ENCODE data around the gene TRAPPC2L.

TRAPPC2L gene

GRCh38 chr16:88857728-88858339, 907 bp downstream of the TRAPPC2L start:
- in situ Hi-C loops (cut with MboI; ENCODE audit: low sequenced_read_pairs), result no loop called here

GRCh38 chr16:88859381-88860091, 2.6 kb downstream of the TRAPPC2L start:
- in situ Hi-C loops (cut with MboI; ENCODE audit: low sequenced_read_pairs), result no loop called here

- in situ Hi-C loops (cut with MboI; ENCODE audit: low sequenced_read_pairs), result no loop called here
Observed at GRCh38 chr16:88861359-88861758, 4.4 kb downstream of the TRAPPC2L start.

- in situ Hi-C loops (cut with MboI; ENCODE audit: low sequenced_read_pairs), result no loop called here
Observed at GRCh38 chr16:88862968-88863367, 6.0 kb downstream of the TRAPPC2L start.

- in situ Hi-C loops (cut with MboI; ENCODE audit: low sequenced_read_pairs), result no loop called here
Observed at GRCh38 chr16:88863426-88863825, 6.5 kb downstream of the TRAPPC2L start.

GRCh38 chr16:88864099-88864498, 7.2 kb downstream of the TRAPPC2L start:
- in situ Hi-C loops (cut with MboI; ENCODE audit: low sequenced_read_pairs), result no loop called here

GRCh38 chr16:88864521-88864920, 7.6 kb downstream of the TRAPPC2L start:
- in situ Hi-C loops (cut with MboI; ENCODE audit: low sequenced_read_pairs), result no loop called here

GRCh38 chr16:88865310-88865709, 8.4 kb downstream of the TRAPPC2L start:
- in situ Hi-C loops (cut with MboI; ENCODE audit: low sequenced_read_pairs), result no loop called here

GRCh38 chr16:88865742-88866141, 8.8 kb downstream of the TRAPPC2L start:
- in situ Hi-C loops (cut with MboI; ENCODE audit: low sequenced_read_pairs), result no loop called here

- in situ Hi-C loops (cut with MboI; ENCODE audit: low sequenced_read_pairs), result no loop called here
Observed at GRCh38 chr16:88866151-88866920, 9.4 kb downstream of the TRAPPC2L start, which contains the start of gene PABPN1L. PABPN1L (minus strand) TSS chr16:88866660; CDS start chr16:88866606, 54 bp downstream.

- in situ Hi-C loops (cut with MboI; ENCODE audit: low sequenced_read_pairs), result no loop called here
Observed at GRCh38 chr16:88867581-88868246, 10.8 kb downstream of the TRAPPC2L start.

GRCh38 chr16:88868974-88869672, 12.2 kb downstream of the TRAPPC2L start:
- in situ Hi-C loops (cut with MboI; ENCODE audit: low sequenced_read_pairs), result no loop called here

- in situ Hi-C loops (cut with MboI; ENCODE audit: low sequenced_read_pairs), result no loop called here
Observed at GRCh38 chr16:88869673-88869980, 12.7 kb downstream of the TRAPPC2L start.

- in situ Hi-C loops (cut with MboI; ENCODE audit: low sequenced_read_pairs), result no loop called here
Observed at GRCh38 chr16:88870608-88871348, 13.9 kb downstream of the TRAPPC2L start.

- in situ Hi-C loops (cut with MboI; ENCODE audit: low sequenced_read_pairs), result no loop called here
Observed at GRCh38 chr16:88871349-88871702, 14.4 kb downstream of the TRAPPC2L start.

GRCh38 chr16:88871730-88872416, 14.9 kb downstream of the TRAPPC2L start:
- in situ Hi-C loops (cut with MboI; ENCODE audit: low sequenced_read_pairs), result no loop called here

- in situ Hi-C loops (cut with MboI; ENCODE audit: low sequenced_read_pairs), result no loop called here
Observed at GRCh38 chr16:88872650-88873331, 15.9 kb downstream of the TRAPPC2L start.

GRCh38 chr16:88874938-88875599, 18.1 kb downstream of the TRAPPC2L start:
- in situ Hi-C loops (cut with MboI; ENCODE audit: low sequenced_read_pairs), result no loop called here

Data from hTERT RPE-1 (cell line).